DMS53 treated with DMSO at 0.1 percent for 48 hours (cell line): ENCODE measurements around the gene RARA.
"Not testable (repeated sequence)": the region's sequence is repeated elsewhere in the genome, so short reads cannot be mapped to it uniquely, and the experiment has no call there.

Experiments
- DNase-seq: peaks from one replicate; lab custom pipeline; 2025; ENCODE audit not compliant: unreplicated experiment; lab: John Stamatoyannopoulos, UW

Gene RARA

DNA sequence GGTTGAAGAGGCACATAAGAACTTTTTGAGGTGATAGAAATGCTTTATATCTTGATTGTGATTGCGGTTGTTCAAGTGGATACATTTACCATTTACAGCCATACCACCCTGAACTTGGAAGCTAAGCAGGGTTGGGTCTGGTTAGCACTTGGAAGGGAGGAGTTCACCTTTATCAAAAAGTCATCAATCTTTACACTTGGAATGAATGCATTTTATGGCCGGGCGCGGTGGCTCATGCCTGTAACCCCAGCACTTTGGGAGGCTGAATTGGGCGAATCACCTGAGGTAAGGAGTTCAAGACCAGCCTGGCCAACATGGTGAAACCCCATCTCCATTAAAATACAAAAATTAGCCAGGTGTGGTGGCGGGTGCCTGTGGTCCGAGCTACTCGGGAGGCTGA lies 65.0 kb downstream of the RARA start:
- DNase-seq, result no peak

DNA sequence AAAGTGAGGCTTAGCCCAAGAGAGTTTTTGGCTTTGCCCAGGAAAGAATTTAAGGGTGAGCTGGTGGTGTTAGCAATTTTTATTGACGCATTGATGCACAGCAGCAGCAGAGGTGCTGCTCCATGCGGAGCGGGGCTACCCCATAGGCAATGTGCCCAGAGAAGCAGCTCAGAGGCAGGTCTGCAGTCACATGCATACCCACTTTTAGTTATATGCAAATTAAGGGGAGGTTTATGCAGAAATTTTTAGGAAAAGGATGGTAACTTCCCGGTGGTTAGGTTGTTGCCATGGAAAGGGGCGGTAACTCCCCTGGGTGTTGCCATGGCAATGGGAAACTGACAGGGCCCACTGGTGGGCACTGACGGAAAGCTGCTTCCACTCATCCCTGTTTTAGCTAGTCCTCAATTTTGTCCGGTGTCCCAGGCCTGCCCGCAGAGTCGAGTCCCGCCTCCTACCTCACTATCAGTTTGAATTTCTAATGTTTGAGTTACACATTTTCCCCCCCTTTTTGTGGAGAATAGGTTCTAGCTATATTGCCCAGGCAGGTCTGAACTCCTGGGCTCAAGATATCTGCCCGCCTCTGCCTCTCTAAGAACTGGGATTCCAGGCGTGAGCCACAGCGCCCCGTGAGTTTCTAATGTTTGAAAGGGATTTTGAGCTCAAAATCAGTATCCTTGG lies 66.0 kb downstream of the RARA start:
- no peak for DNase-seq

DNA sequence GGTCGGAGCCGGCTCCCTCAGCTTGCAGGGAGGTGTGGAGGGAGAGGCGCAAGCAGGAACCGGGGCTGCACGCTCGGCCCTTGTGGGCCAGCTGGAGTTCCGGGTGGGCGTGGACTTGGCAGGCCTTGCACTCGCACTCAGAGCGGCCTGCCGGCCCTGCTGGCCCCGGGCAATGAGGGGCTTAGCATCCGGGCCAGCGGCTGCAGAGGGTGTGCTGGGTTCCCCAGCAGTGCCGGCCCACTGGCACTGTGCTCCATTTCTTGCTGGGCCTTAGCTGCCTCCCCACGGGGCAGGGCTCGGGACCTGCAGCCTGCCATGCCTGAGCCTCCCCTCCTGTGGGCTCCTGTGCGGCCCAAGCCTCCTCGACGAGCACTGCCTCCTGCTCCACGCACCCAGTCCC lies 66.8 kb downstream of the RARA start:
- not testable (repeated sequence) for DNase-seq

DNA sequence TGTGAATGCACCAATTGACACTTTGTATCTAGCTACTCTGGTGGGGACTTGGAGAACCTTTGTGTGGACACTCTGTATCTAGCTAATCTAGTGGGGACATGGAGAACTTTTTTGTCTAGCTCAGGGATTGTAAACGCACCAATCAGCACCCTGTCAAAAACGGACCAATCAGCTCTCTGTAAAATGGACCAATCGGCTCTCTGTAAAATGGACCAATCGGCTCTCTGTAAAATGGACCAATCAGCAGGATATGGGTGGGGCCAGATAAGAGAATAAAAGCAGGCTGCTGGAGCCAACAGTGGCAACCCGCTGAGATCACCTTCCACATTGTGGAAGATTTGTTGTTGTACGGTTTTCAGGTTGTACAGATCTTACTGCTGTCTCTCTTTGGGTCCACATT lies 67.6 kb downstream of the RARA start:
- not testable (repeated sequence) for DNase-seq

DNA sequence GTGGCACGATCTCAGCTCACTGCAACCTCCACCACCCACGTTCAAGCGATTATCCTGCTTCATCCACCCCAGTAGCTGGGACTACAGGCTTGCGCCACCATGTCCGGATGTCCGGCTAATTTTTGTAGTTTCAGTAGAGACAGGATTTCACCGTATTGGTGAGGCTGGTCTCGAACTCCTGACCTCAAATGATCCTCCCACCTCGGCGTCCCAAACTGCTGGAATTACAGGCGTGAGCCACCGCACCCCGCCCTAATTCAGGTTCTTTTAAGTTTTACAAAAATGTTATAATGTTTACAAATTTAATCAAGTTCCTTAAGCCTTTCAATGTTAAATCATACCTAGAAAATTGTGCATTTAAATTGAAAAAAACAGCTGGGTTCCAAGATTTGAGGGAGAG lies 68.9 kb downstream of the RARA start:
- DNase-seq, result no peak

DNA sequence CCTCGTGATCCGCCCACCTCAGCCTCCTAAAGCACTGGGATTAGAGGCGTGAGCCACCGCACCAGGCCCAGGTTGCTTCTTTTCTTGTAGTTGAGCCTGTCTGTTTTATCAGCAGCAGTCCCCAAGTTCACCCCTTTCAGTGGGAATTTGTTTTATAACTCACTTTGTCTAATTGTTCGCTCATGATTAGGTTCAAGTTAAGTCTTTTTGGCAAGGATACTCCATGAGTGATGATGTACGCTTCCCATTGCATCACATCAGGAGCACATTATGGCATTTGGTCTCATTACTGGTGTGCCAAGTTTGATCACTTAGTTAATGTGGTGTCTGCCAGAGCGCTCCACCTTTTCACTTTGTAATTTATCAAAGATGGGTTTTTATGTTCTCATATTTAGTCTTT lies 70.0 kb downstream of the RARA start:
- no peak for DNase-seq

DNA sequence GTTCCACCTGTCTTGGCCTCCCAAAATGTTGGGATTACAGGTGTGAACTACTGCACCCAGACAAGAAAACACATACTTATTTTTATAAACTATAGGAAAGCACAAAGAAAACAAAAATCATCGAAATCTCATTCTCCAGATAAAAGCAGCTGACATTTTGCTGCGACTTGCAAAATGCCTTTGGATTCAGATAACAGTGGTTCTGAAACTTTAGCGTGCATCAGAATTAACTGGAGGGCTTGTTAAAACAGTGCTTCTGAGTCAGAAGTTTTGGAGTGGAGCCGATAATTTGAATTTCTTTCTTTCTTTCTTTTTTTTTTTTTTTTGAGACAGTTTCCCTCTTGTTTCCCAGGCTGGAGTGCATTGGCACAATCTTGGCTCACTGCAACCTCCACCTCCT lies 73.3 kb downstream of the RARA start:
- no peak for DNase-seq

DNA sequence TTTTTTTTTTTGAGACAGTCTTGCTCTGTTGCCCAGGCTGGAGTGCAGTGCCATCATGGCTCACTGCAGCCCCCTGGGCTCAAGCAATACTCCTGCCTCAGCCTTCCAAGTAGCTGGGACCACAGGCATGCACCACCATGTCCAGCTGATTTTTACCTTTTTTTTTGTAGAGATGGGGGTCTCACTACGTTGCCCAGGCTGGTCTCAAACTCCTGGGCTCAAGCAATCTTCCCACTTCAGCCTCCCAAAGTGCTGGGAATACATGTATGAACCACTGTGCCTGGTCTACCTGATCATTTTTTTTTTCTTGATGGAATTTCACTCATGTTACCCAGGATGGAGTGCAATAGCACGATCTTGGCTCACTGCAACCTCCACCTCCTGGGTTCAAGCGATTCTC lies 77.6 kb downstream of the RARA start:
- DNase-seq, result not testable (repeated sequence)

DNA sequence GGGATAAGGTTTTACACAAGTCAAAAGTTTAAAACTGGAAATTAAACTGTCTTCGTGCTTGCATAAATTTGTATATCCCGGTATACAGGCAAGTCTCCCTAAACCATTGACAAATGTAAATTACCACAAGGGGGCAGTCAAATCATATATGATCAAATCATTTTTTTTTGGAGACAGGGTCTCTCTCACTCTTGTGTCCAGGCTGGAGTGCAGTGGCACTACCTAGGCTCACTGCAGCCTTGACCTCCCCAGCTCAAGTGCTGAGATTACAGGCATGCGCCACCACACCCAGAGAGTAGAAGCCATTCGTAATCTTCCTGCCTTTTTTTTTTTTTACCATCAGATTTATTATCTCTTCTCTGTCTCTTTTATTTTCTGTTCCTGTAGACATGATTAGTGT lies 90.2 kb downstream of the RARA start:
- DNase-seq, result peak; percentile 17

DNA sequence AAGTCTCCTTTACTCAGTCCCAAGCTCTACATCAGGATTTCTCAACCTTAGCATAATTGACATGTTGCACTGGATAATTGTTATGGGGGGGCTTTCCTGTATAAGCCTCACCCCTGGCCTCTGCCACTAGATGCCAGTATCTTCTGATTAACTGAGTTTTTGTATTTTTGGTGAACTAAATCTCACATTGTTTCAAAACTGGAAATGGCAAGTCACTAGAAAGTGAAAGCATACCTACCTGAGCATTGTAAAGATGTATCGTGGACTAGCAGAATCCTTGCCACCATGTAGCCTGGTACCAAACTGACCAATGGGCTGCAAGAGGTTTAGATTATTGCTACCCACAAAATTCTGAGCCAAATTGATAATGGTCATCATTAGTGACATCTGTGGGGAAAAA lies 93.7 kb downstream of the RARA start:
- DNase-seq, result no peak

DNA sequence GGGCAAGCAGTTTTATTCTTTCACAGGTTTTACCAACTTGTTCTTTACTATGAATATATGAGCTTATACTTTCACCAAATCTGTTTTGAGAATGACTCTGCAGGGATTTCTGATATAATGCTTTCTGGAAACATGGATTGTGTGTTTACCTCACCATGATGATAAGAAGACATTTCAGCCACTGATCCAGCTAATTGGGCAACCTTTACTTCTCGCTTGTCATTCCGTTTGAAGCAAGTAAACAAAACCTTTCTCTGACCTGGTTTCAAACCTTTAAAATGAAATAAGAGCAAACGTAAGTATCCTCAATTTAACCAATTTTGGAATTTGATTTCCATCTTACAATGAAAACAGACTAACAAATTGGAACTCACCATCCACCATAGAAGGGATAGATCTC lies 95.0 kb downstream of the RARA start:
- DNase-seq, result no peak
